H1 (cell line): ENCODE data around the gene BOLA2. TPM values are rescaled to one million over a fixed set of nuclear protein-coding genes. Genes with fewer than 3 reads are reported as not detected.
"Not testable (repeated sequence)": the region's sequence is repeated elsewhere in the genome, so short reads cannot be mapped to it uniquely, and the experiment has no call there.

ENCODE experiments used
- CTCF ChIA-PET: fragments of 300-600 bp; sonication (Branson Sonifier 250); formaldehyde crosslinking; loops from one replicate; lab custom pipeline; 2021; ENCODE audit not compliant: partially characterized antibody; lab: Charles Lee
- POLR2A ChIA-PET: fragments of 300-600 bp; sonication (Branson Sonifier 250); formaldehyde crosslinking; loops from one replicate; lab custom pipeline; 2021; ENCODE audit warnings: inconsistent platforms; ENCODE audit not compliant: partially characterized antibody; lab: Charles Lee
- DNase-seq, 2 experiments: peaks; one replicate each; pipeline versions ENCODE4 v3.0.0 to v3.0.0-alpha.2; 2010 to 2022; ENCODE audit warnings: low spot score in 2 of 2, low read depth in 1 of 2, mixed read lengths in 1 of 2
- FAIRE-seq: peaks from 2 replicates; lab custom pipeline; 2011; peaks lifted over from hg19 to GRCh38; lab: Jason Lieb, UNC
- H2AFZ ChIP-seq: 2 replicates; pipeline ENCODE4 v1.8.1; 2012; ENCODE audit warnings: low read length, inconsistent platforms
- H2AK5ac ChIP-seq: 2 replicates; pipeline ENCODE4 v1.6.1; 2013; ENCODE audit warnings: low read depth, low read length
- H2BK120ac ChIP-seq: replicated peaks from 2 replicates; pipeline ENCODE3; 2013; ENCODE audit warnings: low read depth, low read length, inconsistent platforms
- H2BK12ac ChIP-seq: 2 replicates; pipeline ENCODE4 v1.6.1; 2013; ENCODE audit warnings: low read depth, low read length
- H2BK15ac ChIP-seq: 2 replicates; pipeline ENCODE4 v1.6.1; 2013; ENCODE audit warnings: low read length
- H2BK20ac ChIP-seq: 2 replicates; pipeline ENCODE4 v1.6.1; 2013; ENCODE audit warnings: low read length
- H2BK5ac ChIP-seq: 2 replicates; pipeline ENCODE4 v1.6.1; 2013; ENCODE audit warnings: low read depth, low read length
- H3K14ac ChIP-seq: 2 replicates; pipeline ENCODE4 v1.6.1; 2013; ENCODE audit warnings: inconsistent platforms; ENCODE audit not compliant: insufficient read length
- H3K18ac ChIP-seq: 2 replicates; pipeline ENCODE4 v1.6.1; 2013; ENCODE audit warnings: low read length; ENCODE audit errors: extremely low read depth
- H3K23ac ChIP-seq: 2 replicates; pipeline ENCODE4 v1.6.1; 2013; ENCODE audit warnings: inconsistent platforms; ENCODE audit not compliant: insufficient read length
- H3K23me2 ChIP-seq: 2 replicates; pipeline ENCODE4 v1.6.1; 2013; ENCODE audit warnings: low read depth, low read length
- H3K27ac ChIP-seq: 2 replicates; pipeline ENCODE4 v1.6.1; 2011; ENCODE audit warnings: low read depth, low read length, inconsistent platforms
- H3K27me3 ChIP-seq, 4 experiments: replicated peaks in 1 of 4; 1 replicate in 1 of 4; 2 replicates in 3 of 4; pipeline versions ENCODE4 v1.6.1 to v1.8.1; 2011 to 2013; ENCODE audit warnings: low read length in 3 of 4, mild to moderate bottlenecking in 3 of 4, inconsistent platforms in 2 of 4, mixed read lengths in 2 of 4, moderate library complexity in 1 of 4; ENCODE audit not compliant: control insufficient read depth in 3 of 4, insufficient read depth in 3 of 4; ENCODE audit errors: extremely low read depth in 1 of 4
- H3K36me3 ChIP-seq, 4 experiments: 2 replicates each; pipeline versions ENCODE4 v1.6.1 to v1.8.1; 2011 to 2013; ENCODE audit warnings: mild to moderate bottlenecking in 4 of 4, low read length in 3 of 4, moderate library complexity in 2 of 4, control low read depth in 1 of 4, inconsistent platforms in 1 of 4; ENCODE audit not compliant: insufficient read depth in 4 of 4, control insufficient read depth in 2 of 4
- H3K4ac ChIP-seq: replicated peaks from 2 replicates; pipeline ENCODE3; 2013; ENCODE audit warnings: low read length, low read depth, mixed read lengths, inconsistent platforms; ENCODE audit not compliant: insufficient read length
- H3K4me1 ChIP-seq, 4 experiments: replicated peaks in 1 of 4; 1 replicate in 1 of 4; 2 replicates in 3 of 4; pipeline versions ENCODE4 v1.6.1 to v1.8.1; 2011 to 2013; ENCODE audit warnings: low read length in 3 of 4, inconsistent platforms in 2 of 4, mixed read lengths in 1 of 4; ENCODE audit not compliant: insufficient read depth in 4 of 4, control insufficient read depth in 3 of 4
- H3K4me2 ChIP-seq, 2 experiments: 2 replicates each; pipeline versions ENCODE4 v1.6.1 to v1.8.1; 2011 to 2013; ENCODE audit warnings: low read depth in 2 of 2, low read length in 2 of 2, control low read depth in 1 of 2, inconsistent platforms in 1 of 2, mild to moderate bottlenecking in 1 of 2; ENCODE audit not compliant: insufficient read depth in 1 of 2
- H3K4me3 ChIP-seq, 4 experiments: fragments of 200-600, 300-600 bp in 1 of 4; sonication (generic), shearing (Covaris generic), sonication (Bioruptor Twin) in 1 of 4; 2 replicates each; pipeline versions ENCODE4 v1.5.1 to v1.8.1; 2011 to 2016; ENCODE audit warnings: low read length in 4 of 4, low read depth in 3 of 4, control low read depth in 2 of 4, inconsistent platforms in 2 of 4, mild to moderate bottlenecking in 2 of 4, mixed read lengths in 1 of 4, moderate library complexity in 1 of 4; ENCODE audit not compliant: insufficient read depth in 2 of 4; ENCODE audit errors: extremely low read depth in 1 of 4
- H3K56ac ChIP-seq: replicated peaks from 2 replicates; pipeline ENCODE3; 2013; ENCODE audit warnings: low read depth, mild to moderate bottlenecking, mixed read lengths, low read length, inconsistent platforms; ENCODE audit not compliant: insufficient read length
- H3K79me1 ChIP-seq: 2 replicates; pipeline ENCODE4 v1.6.1; 2013; ENCODE audit warnings: low read depth, low read length, control low read depth
- H3K79me2 ChIP-seq, 2 experiments: 2 replicates each; pipeline versions ENCODE4 v1.6.1 to v1.8.1; 2012 to 2013; ENCODE audit warnings: low read length in 2 of 2, mild to moderate bottlenecking in 2 of 2, inconsistent platforms in 1 of 2; ENCODE audit not compliant: insufficient read depth in 2 of 2, control insufficient read depth in 1 of 2
- H3K9ac ChIP-seq, 4 experiments: replicated peaks in 1 of 4; 1 replicate in 1 of 4; 2 replicates in 3 of 4; pipeline versions ENCODE4 v1.6.1 to v1.8.1; 2011 to 2013; ENCODE audit warnings: low read depth in 3 of 4, low read length in 3 of 4, control low read depth in 2 of 4, mild to moderate bottlenecking in 2 of 4, moderate library complexity in 2 of 4, inconsistent platforms in 1 of 4; ENCODE audit errors: extremely low read depth in 1 of 4
- H3K9me3 ChIP-seq, 2 experiments: 2 replicates each; pipeline versions ENCODE4 v1.6.1 to v1.8.1; 2012 to 2013; ENCODE audit warnings: mild to moderate bottlenecking in 2 of 2, moderate library complexity in 2 of 2, control low read depth in 1 of 2, inconsistent platforms in 1 of 2, low read depth in 1 of 2, low read length in 1 of 2, mixed read lengths in 1 of 2; ENCODE audit not compliant: insufficient read depth in 2 of 2
- H4K20me1 ChIP-seq, 2 experiments: replicated peaks in 1 of 2; 2 replicates each; pipeline versions ENCODE3 to v1.8.1; 2011 to 2013; ENCODE audit warnings: inconsistent platforms in 2 of 2, low read length in 2 of 2, mild to moderate bottlenecking in 1 of 2; ENCODE audit not compliant: insufficient read depth in 2 of 2, control insufficient read depth in 1 of 2
- H4K5ac ChIP-seq: 2 replicates; pipeline ENCODE4 v1.6.1; 2013; ENCODE audit warnings: low read length, low read depth, mixed read lengths, inconsistent platforms; ENCODE audit not compliant: insufficient read length
- H4K8ac ChIP-seq: 2 replicates; pipeline ENCODE4 v1.8.0; 2013; ENCODE audit warnings: mild to moderate bottlenecking, moderate library complexity, low read length, inconsistent platforms; ENCODE audit not compliant: insufficient read depth; ENCODE audit errors: extremely low read depth
- H4K91ac ChIP-seq: replicated peaks from 2 replicates; pipeline ENCODE3; 2013; ENCODE audit warnings: low read length, mixed read lengths, inconsistent platforms; ENCODE audit not compliant: insufficient read length
- WGBS, 2 experiments: shearing (Covaris generic) in 1 of 2; methylation state at CpG; one replicate each; pipeline versions ENCODE4 v1.1.6 to v1.1.7; 2013 to 2015; ENCODE audit warnings: low lambda C conversion rate in 2 of 2, mixed read lengths in 2 of 2, inconsistent platforms in 1 of 2, low coverage in 1 of 2, missing lambda C conversion rate in 1 of 2; ENCODE audit not compliant: insufficient replicate concordance in 2 of 2, insufficient coverage in 1 of 2, insufficient read length in 1 of 2; ENCODE audit errors: extremely low coverage in 1 of 2, missing lambda C conversion rate in 1 of 2; 5-methylcytosine and 5-hydroxymethylcytosine counted together
- polyA plus RNA-seq, 7 experiments: library from polyadenylated mRNA; depleted of rRNA in 3 of 7; stranded (reverse) in 5 of 7; unstranded in 2 of 7; fragments of >200 nt in 5 of 7; fragments of 200-250 nt in 2 of 7; gene quantifications; 1 replicate in 5 of 7; 2 replicates in 1 of 7; 4 replicates in 1 of 7; pipeline versions ENCODE4 v1.2.1 to v1.2.3, GENCODE V29; 2011 to 2013; ENCODE audit warnings: missing spikeins in 2 of 7, mixed read lengths in 2 of 7
- total RNA-seq: library from RNA; stranded (reverse); fragmentation: NEBNext Ultra II Directional; extraction: Animal tissue kit (Norgen Biotek cat#: 25700); gene quantifications from 2 replicates; pipeline ENCODE4 v1.2.1, GENCODE V29; 2021

Gene BOLA2
- total and polyA plus RNA-seq, 2 of the 8 experiments (the other 6 are each of a cell fraction or from before 2014, with no cell fraction given): 13.0 to 61.1 TPM

DNA sequence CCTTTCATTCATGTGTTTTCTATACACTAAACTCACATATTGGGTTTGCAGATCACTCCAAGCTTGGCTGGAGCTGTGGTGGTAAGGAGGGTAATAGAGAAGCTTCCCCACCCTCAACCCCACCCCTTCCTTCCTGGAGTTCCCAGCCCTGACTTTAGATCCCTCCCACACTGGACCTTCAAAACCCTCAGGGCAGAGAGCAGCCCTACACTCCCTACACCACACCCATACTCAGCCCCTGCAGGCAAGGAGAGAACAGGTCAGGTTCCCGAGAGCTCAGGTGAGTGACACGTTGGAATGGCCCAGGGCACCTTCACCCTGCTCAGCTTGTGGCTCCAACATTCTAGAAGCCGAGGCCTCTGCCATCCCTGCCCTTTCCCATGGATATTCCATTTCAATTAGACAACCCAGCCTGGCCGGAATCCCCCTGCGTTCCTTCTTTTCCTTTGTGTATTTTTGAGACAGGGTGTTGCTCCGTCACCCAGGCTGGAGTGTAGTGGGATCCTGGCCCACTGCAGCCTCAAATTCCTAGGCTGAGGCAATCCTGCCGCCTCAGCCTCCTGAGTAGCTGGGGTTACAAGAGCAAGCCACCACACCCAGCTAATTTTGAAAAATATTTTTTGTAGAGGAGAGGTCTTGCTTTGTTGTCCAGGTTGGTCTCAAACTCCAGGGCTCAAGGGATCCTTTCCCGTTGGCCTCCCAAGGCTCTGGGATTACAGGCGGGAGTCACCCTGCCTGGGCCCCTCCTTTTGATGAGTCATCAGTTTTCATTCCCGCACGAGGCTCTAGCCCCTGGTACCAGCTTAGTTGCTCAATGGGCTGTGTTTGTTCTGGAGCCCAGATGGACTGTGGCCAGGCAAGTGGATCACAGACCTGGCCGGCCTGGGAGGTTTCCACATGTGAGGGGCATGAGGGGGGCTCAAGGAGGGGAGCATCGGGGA, 5.8 kb upstream of the BOLA2 start, which contains the start of gene SULT1A4:
SULT1A4 (plus strand) TSS at position 208 of the 941 bp plus-strand sequence. CDS start 1,473 bp downstream, outside the sequence.
- H3K4ac ChIP-seq, H3K79me1 ChIP-seq, H3K56ac ChIP-seq, H3K18ac ChIP-seq, H4K91ac ChIP-seq, H2BK20ac ChIP-seq, H3K14ac ChIP-seq, H3K23ac ChIP-seq, H3K4me2 ChIP-seq, H3K4me3 ChIP-seq, H3K4me1 ChIP-seq, POLR2A ChIA-PET, H3K23me2 ChIP-seq, DNase-seq, CTCF ChIA-PET, H2AFZ ChIP-seq, H4K20me1 ChIP-seq, H3K9ac ChIP-seq, FAIRE-seq, H3K27ac ChIP-seq, H2BK120ac ChIP-seq, H2BK12ac ChIP-seq, H4K5ac ChIP-seq, H3K36me3 ChIP-seq, H2AK5ac ChIP-seq, H3K27me3 ChIP-seq, H4K8ac ChIP-seq, H3K9me3 ChIP-seq, H2BK5ac ChIP-seq, H2BK15ac ChIP-seq, H3K79me2 ChIP-seq: not testable (repeated sequence)
- no CpG with 5 or more reads among the region's 13 CpGs for WGBS, 2 experiments
